ENCODE data around the gene RBPJ. TPM values are rescaled to one million over a fixed set of nuclear protein-coding genes. Genes with fewer than 3 reads are reported as not detected.

RBPJ gene
- total RNA-seq, 1 experiment from 2014 or later: 59.8 TPM

DNA sequence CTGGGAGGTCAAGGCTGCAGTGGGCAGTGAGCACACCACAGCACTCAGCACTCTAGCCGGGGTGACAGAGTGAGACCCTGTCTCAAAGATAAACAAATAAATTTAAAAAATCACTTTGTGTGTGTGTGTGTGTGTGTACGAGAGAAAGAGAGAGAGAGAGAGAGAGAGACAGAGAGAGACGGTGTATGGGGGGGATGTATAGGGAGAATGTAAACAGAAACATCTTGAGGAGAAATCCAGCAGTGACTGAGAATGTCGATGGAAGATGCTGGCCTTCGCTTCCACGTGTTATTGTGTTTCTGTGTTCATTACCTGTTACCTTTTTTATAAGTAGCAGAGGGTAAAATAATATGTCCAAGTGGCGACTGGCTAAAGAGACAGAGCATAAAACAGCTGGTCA is 23.6 kb upstream of the RBPJ start:
- Histone ChIP-seq H3K36me3 (ENCODE audit: insufficient read depth, low read length, poor library complexity, severe bottlenecking) (no peaks in the 10 kb centered on the region), H3K9me3 (ENCODE audit: low read depth, low read length, poor library complexity, severe bottlenecking) (no peaks in the 10 kb centered on the region), H3K4me3 (ENCODE audit: low read depth, low read length, poor library complexity, severe bottlenecking) (no peak overlapping the region), H3K27ac (ENCODE audit: low read depth, low read length, poor library complexity, severe bottlenecking) (no peak overlapping the region), H3K4me1 (ENCODE audit: insufficient read depth, low read length, poor library complexity, severe bottlenecking) (no peaks in the 10 kb centered on the region), H3K27me3 (replicated peaks; ENCODE audit: insufficient read depth, low read depth, low read length, poor library complexity) (peaks cover 12% of the 10 kb centered on the region)
- BruUV-seq (replicated peaks): no TSS peak
- POLR2A ChIA-PET (ENCODE audit: low non-redundant PET): no interaction called here
- CTCF ChIA-PET: no interaction called here
- DNase-seq (ENCODE audit: low spot score): no peak
- no peak for TF ChIP-seq EZH2 (IDR thresholded peaks at IDR 0.05; ENCODE audit: borderline replicate concordance, low read depth, low read length, poor library complexity, severe bottlenecking)
- TF ChIP-seq, protein P1, sequence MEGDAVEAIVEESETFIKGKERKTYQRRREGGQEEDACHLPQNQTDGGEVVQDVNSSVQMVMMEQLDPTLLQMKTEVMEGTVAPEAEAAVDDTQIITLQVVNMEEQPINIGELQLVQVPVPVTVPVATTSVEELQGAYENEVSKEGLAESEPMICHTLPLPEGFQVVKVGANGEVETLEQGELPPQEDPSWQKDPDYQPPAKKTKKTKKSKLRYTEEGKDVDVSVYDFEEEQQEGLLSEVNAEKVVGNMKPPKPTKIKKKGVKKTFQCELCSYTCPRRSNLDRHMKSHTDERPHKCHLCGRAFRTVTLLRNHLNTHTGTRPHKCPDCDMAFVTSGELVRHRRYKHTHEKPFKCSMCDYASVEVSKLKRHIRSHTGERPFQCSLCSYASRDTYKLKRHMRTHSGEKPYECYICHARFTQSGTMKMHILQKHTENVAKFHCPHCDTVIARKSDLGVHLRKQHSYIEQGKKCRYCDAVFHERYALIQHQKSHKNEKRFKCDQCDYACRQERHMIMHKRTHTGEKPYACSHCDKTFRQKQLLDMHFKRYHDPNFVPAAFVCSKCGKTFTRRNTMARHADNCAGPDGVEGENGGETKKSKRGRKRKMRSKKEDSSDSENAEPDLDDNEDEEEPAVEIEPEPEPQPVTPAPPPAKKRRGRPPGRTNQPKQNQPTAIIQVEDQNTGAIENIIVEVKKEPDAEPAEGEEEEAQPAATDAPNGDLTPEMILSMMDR (conservative IDR thresholded peaks at IDR 0.05; ENCODE audit: low read depth, low read length): no peak
- intact Hi-C loops (cut with micrococcal nuclease; ENCODE audit: unreplicated experiment): no loop called here

DNA sequence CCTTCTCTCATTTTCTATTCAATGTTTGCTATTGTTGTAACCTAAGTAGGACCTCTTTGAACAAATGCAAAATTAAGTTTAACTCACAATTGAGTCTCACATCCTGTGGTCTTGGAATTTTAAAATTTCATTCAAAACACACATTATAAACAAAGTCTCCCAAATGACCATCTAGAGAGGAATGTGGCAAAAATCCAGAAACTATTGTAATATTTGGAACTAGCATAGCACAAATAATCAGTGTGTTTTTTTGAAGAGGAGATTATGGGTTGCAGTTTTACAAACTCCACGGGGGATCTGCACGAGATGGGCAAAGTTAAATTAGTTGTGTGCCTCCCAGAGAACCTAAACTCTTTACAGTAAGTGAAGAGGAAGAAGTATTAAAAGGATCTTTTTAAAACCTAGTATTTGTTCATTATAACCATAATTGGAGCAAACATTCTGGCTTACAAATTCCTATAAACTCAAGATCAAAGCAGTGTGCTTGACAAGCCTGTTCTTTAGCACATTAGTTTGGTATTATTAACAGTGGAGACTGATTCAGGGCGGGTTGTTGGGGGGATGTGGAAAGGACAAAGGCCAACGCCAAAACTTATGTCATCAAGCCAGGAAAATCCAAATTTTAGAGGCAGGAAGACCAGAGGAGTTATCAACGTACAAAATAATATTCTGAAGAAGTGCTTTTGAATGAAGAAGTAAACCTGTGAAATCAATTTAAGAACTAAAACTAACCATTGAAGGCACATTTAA is 22.4 kb upstream of the RBPJ start:
- peak; percentile 17 for DNase-seq (ENCODE audit: low spot score)
- H3K4me1 ChIP-seq (ENCODE audit: insufficient read depth, low read length, poor library complexity, severe bottlenecking): no peaks in the 10 kb centered on the region
- intact Hi-C loops (cut with micrococcal nuclease; ENCODE audit: unreplicated experiment): no loop called here
- ChIA-PET POLR2A (ENCODE audit: low non-redundant PET) (no interaction called here), CTCF (no interaction called here)
- H3K27ac ChIP-seq (ENCODE audit: low read depth, low read length, poor library complexity, severe bottlenecking): no peak overlapping the region
- H3K36me3 ChIP-seq (ENCODE audit: insufficient read depth, low read length, poor library complexity, severe bottlenecking): no peaks in the 10 kb centered on the region
- TF ChIP-seq EZH2 (IDR thresholded peaks at IDR 0.05; ENCODE audit: borderline replicate concordance, low read depth, low read length, poor library complexity, severe bottlenecking): no peak
- TF ChIP-seq, protein P1 (conservative IDR thresholded peaks at IDR 0.05; ENCODE audit: low read depth, low read length): no peak
- H3K27me3 ChIP-seq (replicated peaks; ENCODE audit: insufficient read depth, low read depth, low read length, poor library complexity): peaks cover 12% of the 10 kb centered on the region
- BruUV-seq (replicated peaks): no TSS peak
- no peaks in the 10 kb centered on the region for H3K9me3 ChIP-seq (ENCODE audit: low read depth, low read length, poor library complexity, severe bottlenecking)
- H3K4me3 ChIP-seq (ENCODE audit: low read depth, low read length, poor library complexity, severe bottlenecking): no peak overlapping the region

DNA sequence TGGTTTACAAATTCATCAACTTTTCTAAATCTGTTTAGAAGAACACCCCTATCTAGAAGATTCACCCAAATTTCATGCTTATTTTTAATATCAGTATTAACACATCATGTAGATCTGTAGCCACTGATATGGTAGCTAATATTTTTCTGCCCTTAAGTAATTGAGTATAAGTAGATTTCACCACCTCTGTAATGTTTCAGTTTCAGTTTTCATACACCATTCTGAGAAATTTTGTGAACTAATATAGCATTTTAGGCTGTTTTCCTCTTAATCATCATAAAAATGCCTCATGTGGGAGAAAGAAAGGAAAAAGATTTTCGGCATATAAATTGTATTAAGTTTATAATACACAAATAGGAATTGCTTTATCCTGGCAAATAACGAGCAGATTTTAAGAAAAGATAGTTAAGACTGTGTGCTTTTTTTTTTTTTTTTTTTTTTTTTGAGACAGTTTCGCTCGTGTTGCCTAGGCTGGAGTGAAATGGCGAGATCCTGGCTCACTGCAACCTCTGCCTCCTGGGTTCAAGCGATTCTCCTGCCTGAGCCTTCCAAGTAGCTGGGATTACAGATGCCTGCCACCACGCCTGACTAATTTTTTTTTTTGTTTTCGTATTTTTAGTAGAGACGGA is 21.4 kb upstream of the RBPJ start:
- ChIA-PET POLR2A (ENCODE audit: low non-redundant PET) (no interaction called here), CTCF (no interaction called here)
- no TSS peak for BruUV-seq (replicated peaks)

More for the DNA sequence above, 21.4 kb upstream of the RBPJ start:
- DNase-seq (ENCODE audit: low spot score): no peak
- H3K36me3 ChIP-seq (ENCODE audit: insufficient read depth, low read length, poor library complexity, severe bottlenecking): no peaks in the 10 kb centered on the region
- no peak overlapping the region for H3K4me3 ChIP-seq (ENCODE audit: low read depth, low read length, poor library complexity, severe bottlenecking)
- peaks cover 12% of the 10 kb centered on the region for H3K27me3 ChIP-seq (replicated peaks; ENCODE audit: insufficient read depth, low read depth, low read length, poor library complexity)
- H3K9me3 ChIP-seq (ENCODE audit: low read depth, low read length, poor library complexity, severe bottlenecking): no peaks in the 10 kb centered on the region
- no peak for TF ChIP-seq EZH2 (IDR thresholded peaks at IDR 0.05; ENCODE audit: borderline replicate concordance, low read depth, low read length, poor library complexity, severe bottlenecking)
- TF ChIP-seq, protein P1 (conservative IDR thresholded peaks at IDR 0.05; ENCODE audit: low read depth, low read length): no peak
- H3K4me1 ChIP-seq (ENCODE audit: insufficient read depth, low read length, poor library complexity, severe bottlenecking): no peaks in the 10 kb centered on the region
- no peak overlapping the region for H3K27ac ChIP-seq (ENCODE audit: low read depth, low read length, poor library complexity, severe bottlenecking)
- intact Hi-C loops (cut with micrococcal nuclease; ENCODE audit: unreplicated experiment): no loop called here
